GM06990 (cell line): ENCODE measurements around the gene ZNF500.

Experiments
- DNase-seq: peaks from one replicate; pipeline ENCODE4 v3.0.0-alpha.2; 2011; ENCODE audit not compliant: insufficient read length; ENCODE audit errors: extremely low read depth
- H3K27me3 ChIP-seq: replicated peaks from 2 replicates; pipeline ENCODE4 v1.6.0; 2011; ENCODE audit warnings: low read length; ENCODE audit not compliant: control insufficient read depth, insufficient read depth
- H3K36me3 ChIP-seq: 2 replicates; pipeline ENCODE4 v1.5.1; 2011; ENCODE audit warnings: low read length; ENCODE audit not compliant: control insufficient read depth, insufficient read depth
- H3K4me3 ChIP-seq: replicated peaks from 2 replicates; pipeline ENCODE4 v1.5.1; 2011; ENCODE audit warnings: low read depth, mild to moderate bottlenecking, control low read depth, low read length
- CTCF ChIP-seq: IDR thresholded peaks from 2 replicates; pipeline ENCODE4 v1.5.1; 2011; ENCODE audit warnings: low read length, control low read depth, mild to moderate bottlenecking, inconsistent platforms; ENCODE audit not compliant: insufficient read depth, poor library complexity, severe bottlenecking

ZNF500 gene

GRCh38 chr16:4763791-4764190 lies 3.2 kb downstream of the ZNF500 start:
- no peak overlapping the region for H3K4me3 ChIP-seq
- DNase-seq, result no peak
- peaks cover 22% of the 10 kb centered on the region for H3K36me3 ChIP-seq
- no peak for TF ChIP-seq CTCF
- H3K27me3 ChIP-seq, result no peaks in the 10 kb centered on the region

- no peak for TF ChIP-seq CTCF
- Histone ChIP-seq H3K27me3 (no peaks in the 10 kb centered on the region), H3K4me3 (no peak overlapping the region), H3K36me3 (peaks cover 25% of the 10 kb centered on the region)
- DNase-seq, result no peak
Measured at GRCh38 chr16:4762205-4762604, 4.8 kb downstream of the ZNF500 start.

- H3K27me3 ChIP-seq, result no peaks in the 10 kb centered on the region
- no peak for DNase-seq
- no peak overlapping the region for H3K4me3 ChIP-seq
- H3K36me3 ChIP-seq, result peaks cover 31% of the 10 kb centered on the region
- no peak for TF ChIP-seq CTCF
Measured at GRCh38 chr16:4760221-4760910, 6.6 kb downstream of the ZNF500 start.

GRCh38 chr16:4755687-4756086 lies 11.3 kb downstream of the ZNF500 start:
- Histone ChIP-seq H3K4me3 (no peak overlapping the region), H3K27me3 (no peaks in the 10 kb centered on the region), H3K36me3 (peaks cover 39% of the 10 kb centered on the region)
- DNase-seq, result no peak
- no peak for TF ChIP-seq CTCF

GRCh38 chr16:4754865-4755264 lies 12.1 kb downstream of the ZNF500 start:
- no peak for TF ChIP-seq CTCF
- DNase-seq, result no peak
- no peaks in the 10 kb centered on the region for H3K27me3 ChIP-seq
- H3K36me3 ChIP-seq, result peaks cover 32% of the 10 kb centered on the region
- no peak overlapping the region for H3K4me3 ChIP-seq

GRCh38 chr16:4753227-4753626 lies 13.7 kb downstream of the ZNF500 start:
- Histone ChIP-seq H3K36me3 (peaks cover 31% of the 10 kb centered on the region), H3K4me3 (no peak overlapping the region), H3K27me3 (no peaks in the 10 kb centered on the region)
- TF ChIP-seq CTCF, result no peak
- DNase-seq, result no peak
